Mammary epithelial cell (primary cell): ENCODE measurements around the gene TMEM115.

Experiments used
- CTCF ChIP-seq, 2 donors: IDR thresholded peaks in 1 of 2; conservative IDR thresholded peaks in 1 of 2; 2 replicates each; pipeline ENCODE4 v1.5.1; 2011 to 2012; ENCODE audit warnings: inconsistent platforms in 2 of 2, low read length in 2 of 2, mild to moderate bottlenecking in 2 of 2, control low read depth in 1 of 2, low read depth in 1 of 2; ENCODE audit not compliant: insufficient read depth in 1 of 2; ENCODE audit errors: extremely low read depth in 1 of 2
- EZH2 ChIP-seq: IDR thresholded peaks from 2 replicates; pipeline ENCODE4 v1.6.1; 2012; ENCODE audit warnings: low read length, inconsistent platforms, borderline replicate concordance

GRCh38 chr3:50371133-50371685 is 11.9 kb upstream of the TMEM115 start:
- no peak for TF ChIP-seq CTCF (conservative IDR thresholded peaks at IDR 0.05 in 1 of 2, IDR thresholded peaks at IDR 0.05 in 1 of 2; ENCODE audit: extremely low read depth in 1 of 2, insufficient read depth in 1 of 2, low read depth in 1 of 2, low read length in 2 of 2)
- TF ChIP-seq EZH2: no peak
